CMK (cell line): ENCODE results near the gene AMDHD2.

ENCODE experiments used
- DNase-seq: peaks from one replicate; pipeline ENCODE4 v3.0.0-alpha.2; 2010; ENCODE audit warnings: low read depth

Gene AMDHD2

DNA sequence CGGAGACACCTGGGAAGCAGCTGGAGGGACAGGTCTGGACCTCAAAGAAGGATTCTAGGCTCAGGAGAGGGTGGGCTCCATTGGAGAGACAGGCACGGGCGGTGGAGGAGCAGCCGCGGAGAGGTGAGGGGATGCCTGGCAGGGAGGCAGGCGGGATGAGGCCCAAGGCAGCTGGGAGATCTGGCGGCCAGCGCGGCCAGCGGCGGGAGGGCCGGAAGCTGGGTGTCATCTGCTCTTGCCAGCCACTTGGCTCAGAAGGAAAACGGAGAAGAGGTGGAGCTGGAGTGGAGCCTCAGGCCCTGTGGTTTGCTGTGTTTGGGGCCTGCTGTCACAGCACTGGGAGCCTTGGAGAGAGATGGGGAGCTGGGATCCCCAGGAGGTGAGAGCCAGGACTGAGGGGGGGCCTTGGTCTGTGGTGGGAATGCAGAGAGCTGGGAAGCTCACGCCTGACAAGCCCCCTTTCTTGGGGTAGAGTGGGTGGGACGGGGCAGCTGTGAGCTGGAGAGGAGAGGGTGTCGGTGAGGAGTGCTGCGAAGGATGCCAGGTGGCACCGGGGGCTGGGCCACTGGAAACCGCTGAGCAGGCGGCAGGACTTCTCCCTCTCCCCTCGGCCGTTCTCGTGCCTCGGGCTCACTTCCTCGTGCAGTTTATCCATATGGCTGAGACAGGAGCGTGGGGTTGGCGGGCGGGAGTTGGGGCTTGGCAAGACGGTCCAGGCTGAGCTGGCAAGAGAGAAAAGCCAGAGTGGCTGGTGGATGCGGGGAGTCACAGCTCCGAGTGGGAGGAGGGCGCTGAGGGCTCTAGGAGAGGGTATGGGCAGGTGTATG, 37.2 kb upstream of the AMDHD2 start:
- no peak for DNase-seq

GRCh38 chr16:2483939-2484897, 36.0 kb upstream of the AMDHD2 start:
- no peak for DNase-seq

- no peak for DNase-seq
Measured at GRCh38 chr16:2484898-2485508, 35.2 kb upstream of the AMDHD2 start.

DNA sequence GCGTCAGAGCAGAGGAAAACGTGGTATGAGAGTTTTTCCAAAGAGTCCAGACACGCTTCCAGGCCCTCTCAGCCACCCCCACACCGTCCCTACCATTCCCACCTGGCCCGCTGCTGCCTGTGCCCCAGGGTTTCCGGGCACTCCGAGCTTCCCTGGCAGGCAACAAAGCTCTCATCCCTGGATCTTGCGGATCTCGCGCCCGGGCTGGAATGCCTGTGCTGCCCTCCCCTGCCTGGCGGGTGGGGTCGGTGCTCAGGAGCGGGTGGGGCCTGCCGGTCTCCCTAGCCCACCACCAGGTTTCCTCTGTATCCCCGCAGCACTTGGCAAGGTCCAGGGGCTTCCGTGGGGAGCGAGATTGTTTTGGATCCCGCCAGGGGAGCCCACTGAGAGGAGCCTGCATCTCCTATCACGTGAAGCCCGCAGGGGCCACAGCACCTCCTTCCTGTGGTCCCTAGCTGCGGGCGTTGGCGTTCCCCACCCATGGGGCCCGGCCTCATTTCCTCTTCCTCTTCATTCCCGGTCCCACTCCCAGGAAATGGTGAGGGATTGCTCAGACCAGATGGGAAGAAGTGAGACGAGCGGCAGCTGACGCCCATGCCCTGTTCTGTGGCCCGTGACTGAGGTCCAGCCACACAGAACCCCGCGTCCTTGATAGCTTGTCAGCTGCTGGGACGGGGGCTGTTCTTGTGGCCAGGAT, 34.2 kb upstream of the AMDHD2 start:
- no peak for DNase-seq

GRCh38 chr16:2486645-2487516, 33.3 kb upstream of the AMDHD2 start:
- no peak for DNase-seq

DNA sequence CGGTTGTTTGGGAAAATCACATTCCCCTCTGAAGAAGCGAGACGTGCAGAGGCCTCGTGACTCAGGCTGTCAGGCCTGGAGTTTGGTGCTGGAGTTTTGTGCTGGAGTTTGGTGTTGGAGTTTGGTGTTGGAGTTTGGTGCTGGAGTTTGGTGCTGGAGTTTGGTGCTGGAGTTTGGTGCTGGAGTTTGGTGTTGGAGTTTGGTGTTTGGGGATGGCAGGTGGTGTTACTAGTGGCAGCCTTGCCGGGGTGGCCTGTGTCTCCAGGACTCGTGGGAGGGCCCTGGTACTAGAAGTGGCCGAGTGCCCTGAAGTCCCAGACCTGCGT, 32.7 kb upstream of the AMDHD2 start:
- no peak for DNase-seq

DNA sequence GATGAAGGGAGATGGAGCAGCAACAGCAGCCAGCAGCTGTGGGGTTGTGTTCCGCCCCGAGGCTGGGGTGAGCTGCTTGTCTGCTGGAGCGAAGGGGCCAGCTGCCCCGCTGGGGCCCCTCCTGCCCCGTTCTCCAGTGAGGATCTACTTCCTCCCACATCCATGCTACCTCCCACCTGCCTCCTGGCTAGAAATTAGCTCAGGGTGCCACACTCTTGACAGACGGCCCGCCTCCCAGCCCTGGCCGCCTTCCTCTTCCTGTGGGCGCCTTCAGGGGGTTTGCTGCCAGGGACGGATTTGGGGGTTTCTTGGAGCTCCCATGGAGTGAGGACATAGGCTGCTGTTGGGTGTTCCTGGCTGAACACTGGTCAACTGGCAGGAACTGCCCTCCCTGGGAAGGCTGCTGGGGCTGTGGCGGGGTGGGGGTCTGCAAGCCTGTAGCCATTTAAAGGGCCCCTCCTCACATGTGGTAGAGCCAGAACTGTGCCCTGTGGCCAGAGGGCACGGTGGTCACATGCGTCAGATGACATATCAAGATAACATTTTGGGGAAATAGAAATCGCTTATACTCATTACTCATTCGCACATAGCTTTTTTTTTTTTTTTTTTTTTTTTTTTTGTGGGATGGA, 32.2 kb upstream of the AMDHD2 start:
- DNase-seq = no peak

DNA sequence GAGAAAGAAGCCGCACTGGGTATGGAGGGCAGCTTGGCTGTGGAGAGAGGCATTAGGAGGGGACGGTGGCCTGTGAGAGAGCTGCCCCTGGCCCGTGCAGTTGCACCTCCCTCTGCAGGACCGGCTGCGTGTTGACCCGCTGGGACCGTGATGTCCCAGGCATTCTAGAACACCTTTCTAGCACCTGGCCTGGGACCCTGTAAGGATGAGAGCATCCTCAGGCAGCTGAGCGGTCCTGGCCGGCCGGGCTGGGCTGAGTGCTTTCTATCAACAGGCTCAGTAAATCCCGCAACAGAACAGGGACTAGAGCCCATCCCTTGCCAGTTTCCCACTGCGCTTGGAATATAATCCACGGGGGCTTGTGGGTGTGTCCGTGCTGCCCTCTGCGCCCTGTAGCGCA, 30.6 kb upstream of the AMDHD2 start:
- no peak for DNase-seq

GRCh38 chr16:2490190-2491105, 29.7 kb upstream of the AMDHD2 start:
- DNase-seq = no peak

DNA sequence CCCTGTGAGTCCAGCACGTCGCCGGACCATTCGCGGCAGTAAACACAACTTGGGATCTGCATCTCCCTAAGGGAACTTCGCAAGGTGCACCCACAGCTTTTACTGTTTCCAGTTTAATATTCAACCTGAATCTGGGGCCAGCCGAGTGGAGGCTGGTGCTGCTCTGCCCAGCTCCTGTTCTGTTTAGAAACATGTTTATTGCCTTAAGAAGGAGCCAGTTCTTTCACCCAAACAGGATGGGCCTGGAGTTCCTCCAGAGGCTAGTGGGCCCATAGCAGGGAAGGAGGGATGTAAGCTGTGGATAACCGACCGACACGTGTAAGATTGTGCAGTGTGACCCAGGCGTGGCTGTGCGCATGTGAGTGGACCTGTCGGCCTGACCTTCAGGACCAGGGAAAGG, 27.9 kb upstream of the AMDHD2 start:
- no peak for DNase-seq

DNA sequence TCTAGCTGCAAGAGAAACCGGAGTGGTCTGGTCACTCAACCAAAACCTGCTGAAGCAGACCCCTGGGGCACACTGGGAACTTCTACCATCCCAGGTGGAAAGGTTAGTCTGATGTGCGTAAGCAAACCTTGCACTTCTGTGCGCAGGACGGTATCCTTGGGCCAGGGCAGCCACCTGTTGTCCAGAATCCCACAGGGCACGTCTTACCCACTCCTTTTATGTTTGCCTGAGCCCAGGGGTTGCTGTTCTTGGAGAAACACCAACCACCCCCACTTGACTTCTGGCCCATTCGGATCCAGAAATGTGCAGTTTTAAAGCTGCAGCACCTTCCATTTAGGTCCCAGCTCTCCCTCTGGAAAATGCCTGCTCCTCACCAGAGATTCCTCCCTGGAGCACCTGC, 26.6 kb upstream of the AMDHD2 start:
- DNase-seq = no peak

- no peak for DNase-seq
Measured at GRCh38 chr16:2494616-2495015, 25.6 kb upstream of the AMDHD2 start.

- DNase-seq = no peak
Measured at GRCh38 chr16:2495041-2495440, 25.1 kb upstream of the AMDHD2 start.

- no peak for DNase-seq
Measured at GRCh38 chr16:2496223-2497115, 23.7 kb upstream of the AMDHD2 start.

DNA sequence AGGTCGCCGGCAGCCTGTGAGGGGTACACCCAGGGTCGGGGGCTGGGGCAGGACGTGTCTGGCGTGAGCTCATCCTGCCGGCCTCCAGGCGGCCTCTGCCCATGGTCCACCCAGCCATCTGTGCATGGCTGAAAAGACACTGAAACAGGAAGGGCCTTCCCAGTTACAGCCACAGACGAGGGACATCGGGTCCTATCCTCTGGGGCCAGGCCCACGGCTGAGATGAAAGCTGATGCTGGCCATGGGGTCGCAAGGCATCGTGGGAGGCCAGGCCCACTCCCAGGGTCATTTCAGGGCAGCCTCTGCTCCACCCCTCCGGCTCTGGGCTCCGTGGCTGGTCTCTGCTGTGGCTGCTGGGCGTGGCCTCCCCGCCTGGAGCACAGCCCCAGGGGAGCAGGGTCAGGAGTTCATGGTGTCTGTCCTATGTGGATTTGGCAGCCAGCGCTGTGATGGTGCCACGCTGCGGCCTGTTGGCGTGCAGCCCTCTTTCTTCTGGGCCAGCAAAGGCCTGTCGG, 23.0 kb upstream of the AMDHD2 start:
- DNase-seq = no peak

GRCh38 chr16:2497695-2498484, 22.3 kb upstream of the AMDHD2 start:
- no peak for DNase-seq

- DNase-seq = no peak
Measured at GRCh38 chr16:2498531-2499253, 21.5 kb upstream of the AMDHD2 start.
